ENCODE results near the gene TGDS.

GRCh38 chr13:94548821-94549231 lies 47.1 kb downstream of the TGDS start:
- TF ChIP-seq, protein P1, sequence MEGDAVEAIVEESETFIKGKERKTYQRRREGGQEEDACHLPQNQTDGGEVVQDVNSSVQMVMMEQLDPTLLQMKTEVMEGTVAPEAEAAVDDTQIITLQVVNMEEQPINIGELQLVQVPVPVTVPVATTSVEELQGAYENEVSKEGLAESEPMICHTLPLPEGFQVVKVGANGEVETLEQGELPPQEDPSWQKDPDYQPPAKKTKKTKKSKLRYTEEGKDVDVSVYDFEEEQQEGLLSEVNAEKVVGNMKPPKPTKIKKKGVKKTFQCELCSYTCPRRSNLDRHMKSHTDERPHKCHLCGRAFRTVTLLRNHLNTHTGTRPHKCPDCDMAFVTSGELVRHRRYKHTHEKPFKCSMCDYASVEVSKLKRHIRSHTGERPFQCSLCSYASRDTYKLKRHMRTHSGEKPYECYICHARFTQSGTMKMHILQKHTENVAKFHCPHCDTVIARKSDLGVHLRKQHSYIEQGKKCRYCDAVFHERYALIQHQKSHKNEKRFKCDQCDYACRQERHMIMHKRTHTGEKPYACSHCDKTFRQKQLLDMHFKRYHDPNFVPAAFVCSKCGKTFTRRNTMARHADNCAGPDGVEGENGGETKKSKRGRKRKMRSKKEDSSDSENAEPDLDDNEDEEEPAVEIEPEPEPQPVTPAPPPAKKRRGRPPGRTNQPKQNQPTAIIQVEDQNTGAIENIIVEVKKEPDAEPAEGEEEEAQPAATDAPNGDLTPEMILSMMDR (IDR thresholded peaks at IDR 0.05): no peak
- TF ChIP-seq POLR2AphosphoS5 (IDR thresholded peaks at IDR 0.05) (no peak), POLR2A (IDR thresholded peaks at IDR 0.05) (no peak)
